HG03095 (cell line): ENCODE data around the gene NPIPA7.
"Not testable (repeated sequence)": the region's sequence is repeated elsewhere in the genome, so short reads cannot be mapped to it uniquely, and the experiment has no call there.

Experiments
- ATAC-seq: cut with Tn5 transposase; IDR thresholded peaks from one replicate; pipeline ENCODE4 v1.9.1; 2021; ENCODE audit warnings: moderate library complexity; ENCODE audit not compliant: unreplicated experiment

Gene NPIPA7

GRCh38 chr16:16378840-16379239 is at the start of gene NPIPA7:
Gene NPIPA7 (plus strand): TSS chr16:16379140. CDS start chr16:16379245, 105 bp downstream.
- not testable (repeated sequence) for ATAC-seq

GRCh38 chr16:16331466-16331865 is 47.5 kb upstream of the NPIPA7 start:
- ATAC-seq, result not testable (repeated sequence)

GRCh38 chr16:16357556-16357955 is 21.4 kb upstream of the NPIPA7 start:
- not testable (repeated sequence) for ATAC-seq

DNA sequence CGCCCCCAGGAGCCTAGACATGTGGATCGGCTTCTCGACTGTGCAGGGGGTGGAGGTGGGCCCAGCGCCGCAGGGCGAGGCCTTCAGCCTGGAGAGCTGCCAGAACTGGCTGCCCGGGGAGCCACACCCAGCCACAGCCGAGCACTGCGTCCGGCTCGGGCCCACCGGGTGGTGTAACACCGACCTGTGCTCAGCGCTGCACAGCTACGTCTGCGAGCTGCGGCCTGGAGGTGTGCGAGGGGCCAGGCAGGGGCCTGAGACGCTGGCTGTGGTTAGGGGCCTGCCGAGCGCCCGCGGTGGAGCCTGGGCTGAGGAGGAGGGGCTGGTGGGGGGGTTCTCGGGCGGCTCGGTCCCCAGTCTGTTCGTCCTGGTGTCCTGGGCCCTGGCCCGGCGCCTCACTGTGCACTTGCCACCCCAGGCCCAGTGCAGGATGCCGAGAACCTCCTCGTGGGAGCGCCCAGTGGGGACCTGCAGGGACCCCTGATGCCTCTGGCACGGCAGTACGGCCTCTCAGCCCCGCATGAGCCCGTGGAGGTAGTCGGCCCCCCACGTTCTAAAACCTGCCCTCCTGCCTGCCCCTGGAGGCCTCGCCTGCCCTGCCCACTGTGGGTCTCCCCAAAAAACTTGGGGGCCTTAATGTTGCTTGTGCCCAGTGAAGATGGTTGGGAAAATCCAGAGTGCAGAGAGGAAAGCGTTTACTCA is 20.2 kb upstream of the NPIPA7 start:
- not testable (repeated sequence) for ATAC-seq

- ATAC-seq, result not testable (repeated sequence)
Observed at GRCh38 chr16:16363595-16363994, 15.3 kb upstream of the NPIPA7 start.

- ATAC-seq, result not testable (repeated sequence)
Observed at GRCh38 chr16:16364100-16364499, 14.8 kb upstream of the NPIPA7 start.

DNA sequence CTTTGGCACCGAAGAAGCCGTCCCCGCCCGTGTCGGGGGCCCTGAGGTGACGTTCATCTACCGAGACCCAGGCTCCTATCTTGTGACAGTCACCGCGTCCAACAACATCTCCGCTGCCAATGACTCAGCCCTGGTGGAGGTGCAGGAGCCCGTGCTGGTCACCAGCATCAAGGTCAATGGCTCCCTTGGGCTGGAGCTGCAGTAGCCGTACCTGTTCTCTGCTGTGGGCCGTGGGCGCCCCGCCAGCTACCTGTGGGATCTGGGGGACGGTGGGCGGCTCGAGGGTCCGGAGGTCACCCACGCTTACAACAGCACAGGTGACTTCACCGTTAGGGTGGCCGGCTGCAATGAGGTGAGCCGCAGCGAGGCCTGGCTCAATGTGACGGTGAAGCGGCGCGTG is 14.2 kb upstream of the NPIPA7 start:
- not testable (repeated sequence) for ATAC-seq

- not testable (repeated sequence) for ATAC-seq
Observed at GRCh38 chr16:16365319-16365718, 13.6 kb upstream of the NPIPA7 start.

GRCh38 chr16:16365851-16366250 is 13.1 kb upstream of the NPIPA7 start:
- not testable (repeated sequence) for ATAC-seq

- not testable (repeated sequence) for ATAC-seq
Observed at GRCh38 chr16:16366552-16367284, 12.2 kb upstream of the NPIPA7 start.

DNA sequence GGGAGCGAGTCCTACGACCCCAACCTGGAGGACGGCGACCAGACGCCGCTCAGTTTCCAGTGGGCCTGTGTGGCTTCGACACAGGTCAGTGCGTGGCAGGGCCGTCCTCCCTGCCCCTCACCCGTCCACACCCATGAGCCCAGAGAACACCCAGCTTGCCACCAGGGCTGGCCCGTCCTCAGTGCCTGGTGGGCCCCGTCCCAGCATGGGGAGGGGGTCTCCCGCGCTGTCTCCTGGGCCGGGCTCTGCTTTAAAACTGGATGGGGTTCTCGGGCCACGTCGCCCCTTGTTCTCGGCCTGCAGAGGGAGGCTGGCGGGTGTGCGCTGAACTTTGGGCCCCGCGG is 11.7 kb upstream of the NPIPA7 start:
- not testable (repeated sequence) for ATAC-seq

GRCh38 chr16:16369081-16369856 is 9.7 kb upstream of the NPIPA7 start:
- not testable (repeated sequence) for ATAC-seq

- not testable (repeated sequence) for ATAC-seq
Observed at GRCh38 chr16:16371136-16371735, 7.7 kb upstream of the NPIPA7 start.

DNA sequence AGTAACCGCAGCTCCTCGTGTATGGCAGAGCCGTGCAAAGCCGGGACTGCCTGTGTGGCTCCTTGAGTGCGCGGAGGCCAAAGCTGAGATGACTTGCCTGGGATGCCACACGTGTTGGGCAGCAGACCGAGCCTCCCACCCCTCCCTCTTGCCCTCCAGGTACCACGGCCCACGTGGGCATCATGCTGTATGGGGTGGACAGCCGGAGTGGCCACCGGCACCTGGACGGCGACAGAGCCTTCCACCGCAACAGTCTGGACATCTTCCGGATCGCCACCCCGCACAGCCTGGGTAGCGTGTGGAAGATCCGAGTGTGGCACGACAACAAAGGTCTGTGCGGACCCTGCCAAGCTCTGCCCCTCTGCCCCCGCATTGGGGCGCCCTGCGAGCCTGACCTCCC is 4.7 kb upstream of the NPIPA7 start:
- ATAC-seq, result not testable (repeated sequence)

DNA sequence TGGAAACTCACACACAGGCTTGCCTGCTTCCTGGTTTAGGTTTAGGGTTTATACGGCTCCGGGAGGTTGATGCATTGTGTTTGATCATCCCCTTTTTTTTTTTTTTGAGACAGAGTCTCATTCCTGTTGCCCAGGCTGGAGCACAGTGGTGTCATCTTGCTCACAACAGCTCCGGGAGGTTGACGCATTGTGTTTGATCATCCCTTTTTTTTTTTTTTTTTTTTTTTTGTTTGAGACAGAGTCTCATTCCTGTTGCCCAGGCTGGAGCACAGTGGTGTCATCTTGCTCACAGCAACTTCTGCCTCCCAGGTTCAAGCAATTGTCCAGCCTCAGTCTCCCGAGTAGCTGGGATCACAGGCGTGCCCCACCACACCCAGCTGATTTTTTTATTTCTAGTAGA is 20.7 kb downstream of the NPIPA7 start:
- ATAC-seq, result not testable (repeated sequence)

DNA sequence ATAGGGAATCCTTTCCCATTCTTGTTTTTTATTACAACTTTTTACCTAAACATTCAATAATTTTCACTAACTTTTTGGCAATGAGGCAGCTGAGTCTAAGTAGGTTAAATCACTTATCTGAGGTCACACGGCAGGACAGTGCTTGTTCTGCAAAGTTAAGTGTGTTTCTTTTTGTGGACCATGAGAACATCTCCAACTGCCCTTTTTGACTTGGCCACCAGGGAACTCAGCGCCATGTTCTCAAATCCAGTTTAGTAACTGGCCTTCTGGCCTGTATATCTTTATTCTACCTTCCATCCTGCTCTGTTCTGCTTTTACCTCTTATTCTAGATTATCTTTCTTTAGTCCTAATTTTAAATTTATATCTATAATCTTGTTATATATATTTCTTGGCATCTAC is 23.4 kb downstream of the NPIPA7 start:
- not testable (repeated sequence) for ATAC-seq

DNA sequence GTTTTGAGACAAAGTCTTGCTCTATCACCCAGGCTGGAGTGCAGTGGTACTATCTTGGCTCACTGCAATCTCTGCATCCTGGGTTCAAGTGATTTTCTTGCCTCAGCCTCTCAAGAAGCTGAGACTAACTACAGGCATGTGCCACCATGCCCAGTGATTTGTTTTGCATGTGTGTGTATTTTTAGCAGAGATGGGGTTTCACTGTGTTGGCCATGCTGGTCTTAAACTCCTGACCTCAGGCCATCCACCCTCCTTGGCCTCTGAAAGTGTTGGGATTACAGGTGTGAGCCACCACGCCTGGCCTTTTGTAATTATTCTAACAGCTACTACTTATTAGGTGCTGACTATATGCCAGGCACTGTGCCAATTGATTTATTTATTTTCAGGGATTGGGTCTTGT is 25.3 kb downstream of the NPIPA7 start:
- not testable (repeated sequence) for ATAC-seq

DNA sequence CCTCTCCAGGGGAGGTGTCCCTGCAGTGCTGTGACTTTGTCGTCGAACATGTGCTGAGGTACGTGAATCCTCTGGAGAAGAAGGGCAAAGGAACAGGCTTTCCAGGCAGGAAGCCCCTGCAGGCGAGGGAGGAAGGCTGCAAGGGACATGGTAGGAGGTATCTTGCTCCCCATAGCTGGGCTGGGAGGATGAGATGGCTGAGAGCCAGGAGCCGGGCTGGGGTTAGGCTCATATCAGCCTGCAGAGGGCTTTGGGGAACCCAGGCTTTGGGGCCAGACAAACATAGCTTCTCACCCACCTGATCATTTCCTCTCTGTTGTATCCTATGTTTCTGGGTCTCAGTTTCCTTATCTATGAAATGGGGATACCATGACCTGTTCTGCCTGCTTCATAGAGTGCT is 26.5 kb downstream of the NPIPA7 start:
- not testable (repeated sequence) for ATAC-seq

- not testable (repeated sequence) for ATAC-seq
Observed at GRCh38 chr16:16408430-16408829, 29.5 kb downstream of the NPIPA7 start.

GRCh38 chr16:16413773-16414172 is 34.8 kb downstream of the NPIPA7 start:
- not testable (repeated sequence) for ATAC-seq

DNA sequence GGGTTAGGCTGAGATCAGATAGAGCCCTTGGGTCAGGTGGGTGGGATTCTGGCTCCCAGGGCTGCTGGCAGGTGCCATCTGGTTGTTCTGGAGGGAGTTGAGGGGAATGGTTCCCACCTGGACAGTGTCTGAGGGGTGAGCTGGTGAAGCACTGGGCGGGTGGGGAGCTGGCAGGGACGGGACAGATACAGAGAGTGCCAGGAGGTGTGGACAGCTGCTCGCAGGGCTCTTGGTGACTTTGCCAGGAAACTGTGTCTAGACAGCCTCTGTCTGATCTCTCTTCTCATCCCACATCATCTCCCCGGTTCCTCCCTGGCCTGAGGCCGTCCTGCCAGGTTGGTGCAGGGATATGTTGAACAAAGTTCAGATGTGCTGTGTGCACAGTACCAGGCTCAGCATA is 38.1 kb downstream of the NPIPA7 start:
- ATAC-seq, result not testable (repeated sequence)
